ENCODE results near the gene INSR.
"Not testable (repeated sequence)": the region's sequence is repeated elsewhere in the genome, so short reads cannot be mapped to it uniquely, and the experiment has no call there.

INSR gene

GRCh38 chr19:7074705-7075282, 219.4 kb downstream of the INSR start:
- in situ Hi-C loops (cut with MboI; ENCODE audit: low pct_unique_long_range_greater_than_20kb, low sequenced_read_pairs): no loop called here
- DNase-seq: no peak

DNA sequence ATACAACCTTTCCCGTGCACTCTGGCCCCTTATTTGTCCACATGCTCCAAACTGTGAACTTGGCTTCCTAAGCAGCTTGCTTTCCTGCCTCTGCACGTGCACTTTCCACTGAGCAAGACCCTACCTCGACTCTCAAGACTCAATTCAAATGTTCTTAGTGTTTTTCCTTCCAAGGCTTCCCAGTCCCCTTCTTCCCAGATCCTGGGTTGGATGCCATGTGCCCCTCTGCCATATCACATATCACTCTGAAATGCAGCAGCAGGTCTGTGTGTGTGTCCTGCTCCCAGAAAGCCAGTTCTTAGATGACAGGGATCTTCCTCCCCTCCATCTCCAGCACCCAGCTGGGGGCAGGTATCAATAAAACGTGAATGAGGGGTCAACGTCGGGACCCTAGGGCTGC, 221.7 kb downstream of the INSR start:
- no peak for DNase-seq
- in situ Hi-C loops (cut with MboI; ENCODE audit: low pct_unique_long_range_greater_than_20kb, low sequenced_read_pairs): no loop called here

- in situ Hi-C loops (cut with MboI; ENCODE audit: low pct_unique_long_range_greater_than_20kb, low sequenced_read_pairs): no loop called here
- no peak for DNase-seq
These were observed 224.3 kb downstream of the INSR start for GRCh38 chr19:7069904-7070226.

DNA sequence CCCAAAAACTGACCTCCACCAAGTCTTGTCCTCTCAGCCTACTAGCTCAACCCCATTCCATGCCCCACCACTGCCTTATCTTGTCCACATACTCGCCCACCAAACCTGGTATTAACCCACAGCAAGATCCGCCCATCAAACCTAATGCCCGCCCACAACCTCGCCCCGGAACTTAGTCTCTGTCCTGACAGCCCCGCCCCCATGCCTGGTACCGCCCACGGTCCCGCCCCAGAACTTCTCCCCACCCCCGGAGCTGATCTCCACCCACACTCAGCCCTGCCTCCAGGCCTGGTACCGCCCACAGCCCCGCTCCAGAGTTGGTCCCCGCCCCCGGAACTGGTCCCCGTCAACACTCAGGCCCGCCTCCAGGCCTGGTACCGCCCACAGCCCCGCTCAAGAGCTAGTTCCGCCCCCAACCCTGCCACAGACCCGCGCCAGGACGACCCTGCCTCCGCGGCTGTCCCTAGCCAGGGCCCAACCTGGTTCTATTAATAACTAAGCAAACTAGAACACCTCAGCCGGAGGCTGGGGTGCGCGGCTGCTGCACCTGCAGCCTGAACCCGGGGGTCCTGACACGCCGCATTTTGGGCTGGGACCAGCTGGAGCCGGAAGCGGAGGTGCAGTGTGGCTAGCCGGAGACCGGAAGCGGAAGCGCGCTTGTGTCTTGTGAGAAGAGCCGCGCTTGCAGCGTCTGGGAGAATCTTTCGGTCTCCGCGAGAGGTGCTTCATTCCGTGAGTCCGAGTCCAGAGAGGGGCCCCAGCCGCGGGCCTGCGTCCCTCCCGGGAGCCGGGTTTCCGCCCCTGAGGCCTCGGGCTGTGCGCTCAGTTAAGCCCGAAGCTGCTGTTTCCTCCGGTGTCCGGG, 224.9 kb downstream of the INSR start, which contains the start of gene ZNF557:
Gene ZNF557 (plus strand): TSS at position 662 of the 862 bp plus-strand sequence. CDS start 5,372 bp downstream, outside the sequence.
- DNase-seq: peak; percentile 96
- in situ Hi-C loops (cut with MboI; ENCODE audit: low pct_unique_long_range_greater_than_20kb, low sequenced_read_pairs): no loop called here

DNA sequence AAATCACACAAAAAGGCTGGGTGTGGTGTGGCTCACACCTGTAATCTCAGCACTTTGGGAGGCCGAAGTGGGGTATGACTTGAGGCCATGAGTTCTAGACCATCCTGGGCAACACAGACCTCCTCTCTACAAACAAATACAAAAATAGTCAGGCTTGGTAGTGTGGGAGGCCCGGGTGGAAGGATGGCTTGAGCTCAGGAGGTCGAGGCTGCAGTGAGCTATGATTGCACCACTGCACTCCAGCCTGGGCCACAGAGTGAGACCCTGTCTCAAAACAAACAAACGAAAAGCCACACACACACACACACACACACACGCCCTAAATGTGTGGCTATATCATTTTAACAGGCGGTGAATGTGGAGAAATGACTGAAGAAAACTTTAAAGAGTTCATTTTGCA, 225.6 kb downstream of the INSR start:
- in situ Hi-C loops (cut with MboI; ENCODE audit: low pct_unique_long_range_greater_than_20kb, low sequenced_read_pairs): no loop called here
- DNase-seq: no peak

DNA sequence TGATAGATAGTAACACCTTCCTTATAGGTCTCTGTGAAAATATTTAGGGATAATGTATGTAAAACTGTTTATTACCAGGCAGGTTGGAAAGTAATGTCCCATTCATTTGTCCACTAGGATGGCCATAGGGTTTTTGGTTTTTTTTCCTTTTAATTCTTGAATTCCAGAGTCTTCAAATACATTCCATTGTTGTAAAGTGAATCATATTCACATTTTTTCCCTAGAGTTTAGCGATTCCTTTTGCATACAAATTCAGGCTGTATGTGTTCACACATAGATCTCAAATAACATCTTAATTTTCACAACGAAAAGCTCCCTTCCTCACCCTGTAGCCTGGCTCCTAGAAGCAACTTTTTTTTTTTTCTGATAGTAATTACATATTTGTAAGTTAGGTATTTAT, 226.5 kb downstream of the INSR start:
- DNase-seq: no peak
- in situ Hi-C loops (cut with MboI; ENCODE audit: low pct_unique_long_range_greater_than_20kb, low sequenced_read_pairs): no loop called here

DNA sequence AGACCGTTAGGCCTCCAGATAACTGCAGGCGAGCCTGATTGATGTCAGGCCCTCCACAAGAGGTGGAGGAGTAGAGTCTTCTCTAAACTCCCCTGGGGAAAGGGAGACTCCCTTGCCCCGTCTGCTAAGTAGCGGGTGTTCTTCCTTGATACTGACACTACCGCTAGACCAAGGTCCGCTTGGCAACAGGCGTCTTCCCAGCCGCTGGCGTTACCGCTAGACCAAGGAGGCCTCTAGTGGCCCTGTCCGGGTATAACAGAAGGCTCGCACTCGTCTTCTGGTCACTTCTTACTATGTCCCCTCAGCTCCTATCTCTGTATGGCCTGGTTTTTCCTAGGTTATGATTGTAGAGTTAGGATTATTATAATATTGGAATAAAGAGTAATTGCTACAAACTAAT, 227.1 kb downstream of the INSR start:
- in situ Hi-C loops (cut with MboI; ENCODE audit: low pct_unique_long_range_greater_than_20kb, low sequenced_read_pairs); DNase-seq: not testable (repeated sequence)

DNA sequence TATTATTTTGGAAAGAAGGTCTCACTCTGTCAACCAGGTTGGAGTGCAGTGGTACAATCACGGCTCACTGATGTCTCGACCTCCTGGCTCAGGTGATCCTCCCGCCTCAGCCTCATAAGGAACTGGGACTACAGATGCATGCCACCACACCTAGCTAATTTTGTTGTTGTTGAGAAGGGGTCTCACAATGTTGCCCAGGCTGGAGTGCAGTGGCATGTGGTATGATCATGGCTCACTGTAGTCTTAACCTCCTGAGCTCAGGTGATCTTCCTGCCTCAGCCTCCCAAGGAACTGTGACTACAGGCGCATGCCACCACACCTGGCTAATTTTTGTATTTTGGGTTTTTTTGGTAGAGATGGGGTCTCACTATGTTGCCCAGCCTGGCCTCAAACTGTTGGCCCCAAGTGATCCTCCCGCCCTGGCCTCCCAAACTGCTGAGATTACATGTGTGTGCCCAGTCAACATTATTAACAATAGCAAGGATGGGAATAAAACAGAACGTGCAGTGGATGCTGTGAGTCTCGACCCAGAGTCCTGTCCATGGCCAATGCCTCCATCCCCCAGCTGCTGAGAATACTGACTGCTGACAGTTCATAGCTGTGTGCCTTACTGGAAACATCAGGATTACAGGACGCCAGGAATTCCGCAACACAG, 230.3 kb downstream of the INSR start:
- in situ Hi-C loops (cut with MboI; ENCODE audit: low pct_unique_long_range_greater_than_20kb, low sequenced_read_pairs): no loop called here
- no peak for DNase-seq

- in situ Hi-C loops (cut with MboI; ENCODE audit: low pct_unique_long_range_greater_than_20kb, low sequenced_read_pairs): no loop called here
- peak; percentile 39 for DNase-seq
These were observed 230.9 kb downstream of the INSR start for GRCh38 chr19:7063339-7063738.

Data from KBM-7 (cell line).